GM10847 (cell line): Measurements from ENCODE around the gene CLMP.

Experiments used
- POLR2A ChIP-seq: IDR thresholded peaks from 2 replicates; pipeline ENCODE4 v1.6.1; 2011; ENCODE audit not compliant: insufficient read length; ENCODE audit errors: extremely low read depth

The CLMP gene

GRCh38 chr11:123051634-123052033 is 143.4 kb downstream of the CLMP start:
- TF ChIP-seq POLR2A, result no peak

DNA sequence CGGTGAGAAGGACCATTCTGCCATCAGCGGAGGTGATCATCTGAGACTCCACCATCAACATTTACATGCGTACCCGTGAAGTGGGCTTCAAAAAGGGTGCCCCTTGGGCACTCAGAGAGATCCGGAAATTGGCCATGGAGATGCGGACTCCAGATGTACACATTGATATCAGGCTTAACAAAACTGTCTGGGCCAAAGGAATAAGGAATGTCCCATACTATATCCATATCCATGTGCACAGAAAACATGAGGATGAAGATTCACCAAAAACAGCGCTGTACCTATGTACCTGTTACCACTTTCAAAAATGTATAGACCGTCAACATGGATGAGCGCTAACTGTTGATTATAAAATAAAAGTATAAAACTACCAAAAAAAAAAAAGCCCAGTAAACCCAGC is 143.9 kb downstream of the CLMP start:
- no peak for TF ChIP-seq POLR2A

GRCh38 chr11:123047947-123048293 is 147.1 kb downstream of the CLMP start:
- TF ChIP-seq POLR2A, result no peak

DNA sequence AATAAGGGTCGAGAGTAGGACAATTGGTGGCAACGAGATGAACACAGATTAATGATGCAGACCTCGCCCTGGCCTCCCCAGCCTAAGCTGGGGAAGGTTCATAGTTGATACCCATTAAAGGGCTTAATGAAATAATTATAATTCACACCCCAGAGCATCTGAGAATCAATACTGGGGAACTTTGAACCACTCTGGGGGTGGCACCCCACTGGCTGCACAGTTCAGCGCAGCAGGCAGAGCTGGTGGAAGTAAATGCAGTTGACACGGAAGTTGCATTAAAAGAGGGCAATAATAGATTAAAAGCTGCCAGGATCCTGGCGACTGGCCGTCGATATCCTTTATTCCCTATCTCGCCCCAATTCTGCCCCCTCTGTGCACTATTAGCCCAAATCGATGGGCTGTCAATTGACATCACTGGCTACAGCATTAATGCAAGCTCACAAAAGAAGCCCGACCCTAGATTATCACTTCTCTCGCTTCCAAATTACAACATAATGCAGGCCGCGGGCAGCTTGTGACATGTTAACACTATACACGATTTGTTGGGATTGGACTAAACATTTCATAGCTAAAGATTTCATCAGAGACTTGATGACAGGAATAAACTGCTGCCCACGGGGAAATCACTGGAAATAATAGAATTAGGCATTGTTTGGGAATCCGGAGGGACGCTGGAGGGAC is 147.6 kb downstream of the CLMP start:
- no peak for TF ChIP-seq POLR2A

- TF ChIP-seq POLR2A, result no peak
Measured at GRCh38 chr11:123046473-123047259, 148.4 kb downstream of the CLMP start.

GRCh38 chr11:123045101-123045500 is 149.9 kb downstream of the CLMP start:
- no peak for TF ChIP-seq POLR2A

DNA sequence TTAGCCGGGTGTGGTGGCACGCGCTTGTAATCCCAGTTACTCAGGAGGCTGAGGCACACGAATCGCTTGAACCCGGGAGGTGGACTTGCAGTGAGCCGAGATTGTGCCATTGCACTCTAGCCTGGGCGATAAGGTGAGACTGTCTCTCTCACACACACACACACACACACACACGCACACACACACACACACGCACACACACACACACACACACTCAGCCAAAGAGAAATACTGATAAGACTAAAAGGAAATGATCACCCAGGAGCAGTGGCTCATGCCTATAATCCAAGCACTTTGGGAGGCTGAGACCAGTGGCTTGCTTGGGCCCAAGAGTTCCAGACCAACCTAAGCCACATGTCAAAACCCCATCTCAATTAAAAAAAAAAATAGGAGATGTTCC is 153.9 kb downstream of the CLMP start:
- no peak for TF ChIP-seq POLR2A

DNA sequence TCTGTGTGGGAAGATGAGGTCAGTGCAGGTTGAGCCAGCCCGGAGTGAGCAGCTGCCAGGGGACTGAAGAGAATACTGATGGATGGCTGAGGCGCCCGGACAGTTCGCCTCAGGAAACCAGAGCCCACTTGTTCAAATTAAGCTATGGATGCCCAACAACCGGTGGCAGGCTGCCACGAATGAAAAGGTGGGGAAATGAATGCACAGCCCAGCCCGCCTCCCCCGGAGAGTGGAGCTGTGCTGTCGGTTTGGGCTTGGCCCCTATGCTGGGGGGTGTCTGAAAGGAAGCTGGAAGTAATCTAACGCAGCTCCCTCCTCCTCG is 155.0 kb downstream of the CLMP start:
- no peak for TF ChIP-seq POLR2A

- no peak for TF ChIP-seq POLR2A
Measured at GRCh38 chr11:123035831-123036230, 159.2 kb downstream of the CLMP start.

- no peak for TF ChIP-seq POLR2A
Measured at GRCh38 chr11:123034597-123034996, 160.5 kb downstream of the CLMP start.

DNA sequence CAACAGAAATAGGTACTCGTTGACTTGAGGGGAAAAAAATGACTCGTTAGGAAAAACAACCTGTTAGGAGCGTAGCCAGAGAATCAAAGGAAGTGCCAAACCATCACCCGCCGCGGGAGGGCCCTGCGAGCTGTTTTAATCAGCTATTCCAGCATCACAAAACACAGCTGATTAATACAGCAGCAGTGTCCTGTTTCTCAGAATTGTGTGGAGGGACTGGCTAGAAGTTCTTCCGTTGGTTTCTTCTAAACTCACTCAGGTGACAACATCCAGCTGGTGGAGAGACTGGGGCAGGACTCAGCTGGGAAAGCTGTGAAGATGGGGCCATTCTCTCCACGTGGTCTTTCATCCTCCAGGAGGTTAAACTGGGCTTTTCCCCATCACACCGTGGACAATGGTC is 161.2 kb downstream of the CLMP start:
- no peak for TF ChIP-seq POLR2A

DNA sequence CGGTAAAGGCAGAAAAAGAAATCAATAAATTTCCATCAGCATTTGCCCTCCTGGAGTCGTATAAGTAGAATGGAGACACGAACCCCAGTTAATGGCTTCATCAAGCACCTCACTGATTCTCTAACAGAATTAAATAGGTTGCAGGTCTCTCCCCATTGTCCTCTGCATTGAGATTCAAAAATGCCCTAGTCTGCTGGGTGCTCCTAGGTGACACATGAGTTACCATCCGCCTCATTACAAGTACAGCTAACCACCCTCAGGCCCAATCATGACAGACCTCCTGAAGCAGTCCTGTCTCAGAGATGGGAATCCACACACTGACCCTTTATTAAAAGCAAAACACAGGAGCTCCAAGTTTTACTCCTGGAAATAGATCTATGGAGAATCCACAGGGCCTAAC is 164.5 kb downstream of the CLMP start:
- no peak for TF ChIP-seq POLR2A

DNA sequence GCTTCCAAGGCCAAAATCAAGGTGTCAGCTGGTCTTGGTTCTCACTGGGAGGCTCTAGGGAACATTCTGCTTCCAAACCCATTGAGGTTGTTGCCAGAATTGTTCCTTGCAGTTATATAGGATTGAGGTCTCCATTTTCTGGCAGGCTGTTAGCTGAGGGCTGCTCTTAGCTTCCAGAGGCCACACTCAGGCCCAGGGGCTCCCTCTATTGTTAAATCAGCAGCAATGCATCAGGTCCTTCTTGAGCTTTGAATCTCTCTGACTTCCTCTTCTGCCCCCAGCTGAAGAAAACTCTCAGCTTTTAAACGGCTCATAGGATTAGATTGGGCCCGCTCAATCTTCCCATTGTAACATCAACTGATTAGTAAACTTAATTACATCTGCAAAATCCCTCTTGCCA is 174.1 kb downstream of the CLMP start:
- no peak for TF ChIP-seq POLR2A
